Mucosa of descending colon (tissue), 3 donors: ENCODE results near the gene MBNL1. TPM values are rescaled to one million over a fixed set of nuclear protein-coding genes. Genes with fewer than 3 reads are reported as not detected.

ENCODE experiments used
- ATAC-seq: fragments of 200-7000 bp; cut with Tn5 transposase; one replicate; pipeline ENCODE4 v1.9.1; 2020; ENCODE audit warnings: mild to moderate bottlenecking, moderate library complexity
- DNase-seq, 3 donors: peaks; one replicate each; pipeline ENCODE4 v3.0.0-alpha.2; 2020
- H3K36me3 ChIP-seq: fragments of 200-600 bp; one replicate; pipeline ENCODE4 v1.8.0; 2021; ENCODE audit warnings: low read depth, mild to moderate bottlenecking
- H3K4me1 ChIP-seq: fragments of 200-600 bp; one replicate; pipeline ENCODE4 v1.8.0; 2021; ENCODE audit warnings: low read depth, mild to moderate bottlenecking
- H3K4me3 ChIP-seq: fragments of 200-600 bp; one replicate; pipeline ENCODE4 v1.8.0; 2021; ENCODE audit warnings: mild to moderate bottlenecking
- H3K9me3 ChIP-seq: fragments of 200-600 bp; one replicate; pipeline ENCODE4 v1.8.0; 2021; ENCODE audit warnings: mild to moderate bottlenecking
- intact Hi-C, 2 donors: fragments of 100-400 bp; cut with DNase I in 1 of 2; cut with micrococcal nuclease in 1 of 2; formaldehyde crosslinking; loops; one replicate each; pipeline versions ENCODE4 v1.11.0 to v1.11.1; 2022; cut with DNase I, micrococcal nuclease
- total RNA-seq, 3 donors: library from RNA; stranded (reverse); fragmentation: NEBNext Ultra II Directional in 2 of 3; extraction: Animal tissue kit (Norgen Biotek cat#: 25700) in 2 of 3; gene quantifications; one replicate each; pipeline versions ENCODE4 v1.2.1 to v1.2.4, GENCODE V29; 2021 to 2023
- TF ChIP-seq, protein P1 (sequence below): fragments of 200-600 bp; IDR thresholded peaks from one replicate; pipeline ENCODE4 v1.8.0; 2022; ENCODE audit warnings: antibody characterized with exemption, mild to moderate bottlenecking
- donor health status: DM: no; HTN: no; CAD: no; lungs with moderate emphysema.
- donor health status: DM: no; HTN: no; CAD: no.
- donor health status: DM: no; HTN: yes; CAD: no.

The MBNL1 gene
- total RNA-seq, 3 donors from 2014 or later: 184 to 381 (median 215) TPM

DNA sequence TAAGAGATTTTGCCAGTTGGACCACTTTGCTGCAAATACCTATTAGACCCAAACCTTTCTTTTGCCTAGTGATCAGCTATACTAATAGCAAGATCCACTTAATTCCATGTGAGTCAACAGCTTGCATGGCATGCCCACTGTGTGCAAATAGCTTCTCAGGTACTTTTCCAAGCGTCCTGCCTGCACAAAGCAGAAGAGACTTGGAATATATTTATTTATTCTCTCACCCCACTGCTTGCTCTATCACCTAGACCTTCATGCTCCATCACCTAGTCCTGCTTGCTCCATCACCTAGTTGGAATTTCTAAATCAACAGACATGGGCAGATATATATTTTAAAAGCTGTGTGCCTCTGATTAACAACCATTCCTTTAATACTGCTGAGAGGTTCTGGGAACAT, 47.6 kb downstream of the MBNL1 start:
- no peak for DNase-seq
- H3K4me3 ChIP-seq: no peak overlapping the region
- no peak for ATAC-seq
- intact Hi-C loops: no loop called here
- TF ChIP-seq, protein P1, sequence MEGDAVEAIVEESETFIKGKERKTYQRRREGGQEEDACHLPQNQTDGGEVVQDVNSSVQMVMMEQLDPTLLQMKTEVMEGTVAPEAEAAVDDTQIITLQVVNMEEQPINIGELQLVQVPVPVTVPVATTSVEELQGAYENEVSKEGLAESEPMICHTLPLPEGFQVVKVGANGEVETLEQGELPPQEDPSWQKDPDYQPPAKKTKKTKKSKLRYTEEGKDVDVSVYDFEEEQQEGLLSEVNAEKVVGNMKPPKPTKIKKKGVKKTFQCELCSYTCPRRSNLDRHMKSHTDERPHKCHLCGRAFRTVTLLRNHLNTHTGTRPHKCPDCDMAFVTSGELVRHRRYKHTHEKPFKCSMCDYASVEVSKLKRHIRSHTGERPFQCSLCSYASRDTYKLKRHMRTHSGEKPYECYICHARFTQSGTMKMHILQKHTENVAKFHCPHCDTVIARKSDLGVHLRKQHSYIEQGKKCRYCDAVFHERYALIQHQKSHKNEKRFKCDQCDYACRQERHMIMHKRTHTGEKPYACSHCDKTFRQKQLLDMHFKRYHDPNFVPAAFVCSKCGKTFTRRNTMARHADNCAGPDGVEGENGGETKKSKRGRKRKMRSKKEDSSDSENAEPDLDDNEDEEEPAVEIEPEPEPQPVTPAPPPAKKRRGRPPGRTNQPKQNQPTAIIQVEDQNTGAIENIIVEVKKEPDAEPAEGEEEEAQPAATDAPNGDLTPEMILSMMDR: no peak
- no peaks in the 10 kb centered on the region for H3K9me3 ChIP-seq
- peaks cover 7% of the 10 kb centered on the region for H3K4me1 ChIP-seq
- no peaks in the 10 kb centered on the region for H3K36me3 ChIP-seq

DNA sequence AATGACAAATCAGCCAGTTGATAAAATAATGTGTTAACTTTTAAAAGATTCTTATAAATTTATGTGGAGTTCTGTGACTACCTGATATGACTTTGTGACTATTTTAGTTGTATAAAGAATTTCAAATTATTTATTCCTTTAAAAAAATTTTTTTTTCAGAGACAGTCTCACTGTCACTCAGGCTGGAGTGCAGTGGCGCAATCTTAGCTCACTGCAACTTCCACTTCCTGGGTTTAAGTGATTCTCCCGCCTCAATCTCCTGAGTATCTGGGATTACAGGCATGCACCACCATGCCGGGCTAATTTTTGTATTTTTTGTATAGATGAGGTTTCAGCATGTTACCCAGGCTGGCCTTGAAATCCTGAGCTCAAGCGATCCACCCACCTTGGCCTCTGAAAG, 48.5 kb downstream of the MBNL1 start:
- Histone ChIP-seq H3K36me3 (no peaks in the 10 kb centered on the region), H3K4me1 (peaks cover 12% of the 10 kb centered on the region), H3K9me3 (no peaks in the 10 kb centered on the region), H3K4me3 (no peak overlapping the region)
- DNase-seq (no peak), ATAC-seq (no peak)
- intact Hi-C loops: no loop called here
- TF ChIP-seq, protein P1: no peak

DNA sequence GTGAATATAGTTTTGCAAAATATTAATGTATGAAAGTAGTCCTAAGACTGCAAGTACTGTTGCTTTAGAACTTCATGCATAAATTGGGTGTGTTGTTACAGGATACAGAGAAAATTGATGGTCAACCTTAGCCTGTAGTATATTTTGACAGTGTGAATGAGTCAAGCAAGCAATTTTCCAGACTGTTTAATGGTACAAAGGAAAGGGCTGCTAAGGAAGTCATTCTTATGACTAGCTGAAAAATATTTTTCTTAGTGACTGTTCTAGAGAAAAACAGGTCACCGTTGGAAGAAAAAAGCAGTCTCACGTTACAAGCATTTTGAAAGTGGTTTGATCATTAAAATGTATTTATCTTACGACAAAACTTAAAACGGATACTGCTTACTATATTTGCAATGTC, 49.2 kb downstream of the MBNL1 start:
- intact Hi-C loops: no loop called here
- TF ChIP-seq, protein P1: no peak
- DNase-seq: no peak
- Histone ChIP-seq H3K4me3 (no peak overlapping the region), H3K9me3 (no peaks in the 10 kb centered on the region), H3K36me3 (no peaks in the 10 kb centered on the region), H3K4me1 (peaks cover 12% of the 10 kb centered on the region)
- no peak for ATAC-seq

DNA sequence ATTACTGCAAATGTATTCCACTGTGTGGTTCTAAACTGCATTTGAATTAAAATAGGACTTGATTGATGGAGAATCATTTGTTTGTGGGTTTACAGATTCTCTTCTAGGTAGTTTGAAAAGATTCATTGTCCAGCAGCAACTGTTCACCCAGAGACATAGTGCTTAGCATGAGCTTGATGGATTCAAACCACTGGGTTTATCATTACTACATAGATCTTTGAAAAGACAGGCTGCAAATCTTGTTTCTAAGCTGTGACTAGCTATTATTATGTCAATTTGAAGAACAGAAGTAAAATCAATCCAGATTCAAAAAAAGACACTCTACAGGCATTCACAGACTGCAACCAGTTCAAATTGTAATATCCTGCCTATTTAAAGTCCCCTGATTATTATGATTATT, 49.8 kb downstream of the MBNL1 start:
- H3K36me3 ChIP-seq: no peaks in the 10 kb centered on the region
- DNase-seq (no peak), ATAC-seq (no peak)
- H3K4me1 ChIP-seq: peaks cover 7% of the 10 kb centered on the region
- TF ChIP-seq, protein P1: no peak
- H3K9me3 ChIP-seq: no peaks in the 10 kb centered on the region
- H3K4me3 ChIP-seq: no peak overlapping the region
- intact Hi-C loops: no loop called here

DNA sequence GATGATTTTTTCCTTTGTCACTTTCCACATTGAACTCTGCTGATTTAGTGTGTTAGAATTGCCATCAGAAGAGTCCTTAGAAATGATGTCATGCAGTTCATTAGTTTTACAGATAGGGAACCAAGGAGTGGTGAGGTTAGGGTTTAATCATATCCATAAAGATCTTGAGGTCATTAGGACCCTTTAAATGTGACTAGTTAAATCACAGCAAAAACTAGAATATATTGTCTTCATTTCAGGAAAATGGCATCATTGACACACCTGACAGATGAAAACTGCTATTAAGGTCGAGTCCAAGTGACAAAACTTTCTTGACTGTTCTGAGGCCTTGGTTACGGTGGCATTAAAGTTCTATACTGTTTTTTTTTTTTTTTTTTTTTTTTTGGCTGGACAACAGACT, 50.5 kb downstream of the MBNL1 start:
- ATAC-seq (no peak), DNase-seq (no peak)
- Histone ChIP-seq H3K36me3 (no peaks in the 10 kb centered on the region), H3K4me1 (peaks cover 6% of the 10 kb centered on the region), H3K4me3 (no peak overlapping the region), H3K9me3 (no peaks in the 10 kb centered on the region)
- intact Hi-C loops: no loop called here
- TF ChIP-seq, protein P1: no peak
